Endothelial cell of umbilical vein (primary cell): Measurements from ENCODE around the gene TDP1. TPM values are rescaled to one million over a fixed set of nuclear protein-coding genes. Genes with fewer than 3 reads are reported as not detected.

Source experiments
- BruUV-seq: library from RNA; stranded (reverse); fragments of 400-500 nt; replicated peaks from 2 replicates; lab custom pipeline; 2021; lab: Mats Ljungman, UMichigan
- CTCF ChIA-PET: fragments of 300-600, 350-600 bp; sonication (Branson Sonifier 250); formaldehyde crosslinking; loops from one replicate; lab custom pipeline; 2021; ENCODE audit warnings: antibody characterized with exemption, inconsistent platforms; lab: Charles Lee
- POLR2A ChIA-PET: fragments of 300-600, 350-600 bp; sonication (Branson Sonifier 250); formaldehyde crosslinking; loops from one replicate; lab custom pipeline; 2021; ENCODE audit warnings: antibody characterized with exemption, inconsistent platforms; lab: Charles Lee
- DNase-seq: peaks from one replicate; pipeline ENCODE4 v3.0.0-alpha.2; 2011; ENCODE audit warnings: low read depth, low spot score
- FAIRE-seq: peaks from 2 replicates; lab custom pipeline; 2011; peaks lifted over from hg19 to GRCh38; lab: Jason Lieb, UNC
- H2AFZ ChIP-seq: 2 replicates; pipeline ENCODE4 v1.6.0; 2012; ENCODE audit warnings: low read depth, low read length, control low read depth, inconsistent platforms
- H3K27ac ChIP-seq: 2 replicates; pipeline ENCODE4 v1.5.1; 2011; ENCODE audit warnings: low read depth, mild to moderate bottlenecking, control low read depth, low read length, moderate library complexity; ENCODE audit not compliant: insufficient read depth
- H3K27me3 ChIP-seq, 2 experiments: 2 replicates each; pipeline versions ENCODE4 v1.6.0 to v1.6.1; 2011; ENCODE audit warnings: low read length in 2 of 2, mixed read lengths in 1 of 2; ENCODE audit not compliant: control insufficient read depth in 2 of 2, insufficient read depth in 2 of 2
- H3K36me3 ChIP-seq, 2 experiments: 2 replicates in 1 of 2; 3 replicates in 1 of 2; pipeline ENCODE4 v1.5.1; 2011; ENCODE audit warnings: low read length in 2 of 2, mild to moderate bottlenecking in 1 of 2, moderate library complexity in 1 of 2; ENCODE audit not compliant: control insufficient read depth in 2 of 2, insufficient read depth in 2 of 2; ENCODE audit errors: extremely low read depth in 1 of 2
- H3K4me1 ChIP-seq: 3 replicates; pipeline ENCODE4 v1.5.1; 2011; ENCODE audit warnings: mild to moderate bottlenecking, low read length; ENCODE audit not compliant: control insufficient read depth, insufficient read depth; ENCODE audit errors: extremely low read depth
- H3K4me2 ChIP-seq: 2 replicates; pipeline ENCODE4 v1.6.1; 2011; ENCODE audit warnings: low read length, control low read depth, mixed read lengths; ENCODE audit not compliant: insufficient read depth
- H3K4me3 ChIP-seq, 3 experiments: fragments of 200-600 bp in 1 of 3; sonication (generic), shearing (Covaris generic) in 1 of 3; replicated peaks in 1 of 3; 2 replicates each; pipeline ENCODE4 v1.5.1; 2011 to 2016; ENCODE audit warnings: control low read depth in 3 of 3, low read length in 3 of 3, mild to moderate bottlenecking in 2 of 3, inconsistent platforms in 1 of 3, low read depth in 1 of 3, moderate library complexity in 1 of 3; ENCODE audit not compliant: insufficient read depth in 1 of 3
- H3K79me2 ChIP-seq: 2 replicates; pipeline ENCODE4 v1.6.0; 2012; ENCODE audit warnings: low read length, inconsistent platforms; ENCODE audit not compliant: control insufficient read depth, insufficient read depth
- H3K9ac ChIP-seq: replicated peaks from 2 replicates; pipeline ENCODE3; 2011; ENCODE audit warnings: low read length, control low read depth; ENCODE audit not compliant: insufficient read depth; ENCODE audit errors: extremely low read depth
- H3K9me1 ChIP-seq: replicated peaks from 3 replicates; pipeline ENCODE4 v1.6.0; 2011; ENCODE audit warnings: mild to moderate bottlenecking, low read length; ENCODE audit not compliant: control insufficient read depth, insufficient read depth; ENCODE audit errors: extremely low read depth
- H3K9me3 ChIP-seq: replicated peaks from 2 replicates; pipeline ENCODE4 v1.5.1; 2012; ENCODE audit warnings: low read length, inconsistent platforms; ENCODE audit not compliant: control insufficient read depth, insufficient read depth
- H4K20me1 ChIP-seq: replicated peaks from 2 replicates; pipeline ENCODE3; 2011; ENCODE audit warnings: mild to moderate bottlenecking, low read length; ENCODE audit not compliant: control insufficient read depth, insufficient read depth; ENCODE audit errors: extremely low read depth
- EZH2 ChIP-seq: IDR thresholded peaks from 2 replicates; pipeline ENCODE4 v1.6.1; 2012; ENCODE audit warnings: borderline replicate concordance, low read depth, mild to moderate bottlenecking, moderate library complexity, low read length, inconsistent platforms; ENCODE audit not compliant: severe bottlenecking
- FOS ChIP-seq: IDR thresholded peaks from 2 replicates; pipeline ENCODE4 v1.6.1; 2011; ENCODE audit warnings: mild to moderate bottlenecking, low read length, moderate library complexity, borderline replicate concordance; ENCODE audit not compliant: insufficient read depth
- GATA2 ChIP-seq: IDR thresholded peaks from 2 replicates; pipeline ENCODE4 v1.7.0; 2011; ENCODE audit warnings: low read depth, mild to moderate bottlenecking, moderate library complexity, mixed read lengths, low read length; ENCODE audit not compliant: insufficient read length, insufficient read depth
- JUN ChIP-seq: IDR thresholded peaks from 2 replicates; pipeline ENCODE4 v1.6.1; 2011; ENCODE audit warnings: borderline replicate concordance, low read depth; ENCODE audit not compliant: insufficient read length, insufficient read depth
- MYC ChIP-seq: IDR thresholded peaks from one replicate; pipeline ENCODE4 v1.6.1; 2011; ENCODE audit warnings: mild to moderate bottlenecking, low read depth, low read length
- POLR2A ChIP-seq: IDR thresholded peaks from 2 replicates; pipeline ENCODE4 v1.6.1; 2012; ENCODE audit warnings: low read depth, mild to moderate bottlenecking, control low read depth, low read length
- POLR2AphosphoS5 ChIP-seq: IDR thresholded peaks from 2 replicates; pipeline ENCODE4 v1.6.1; 2012; ENCODE audit warnings: low read depth, mild to moderate bottlenecking, control low read depth, low read length, moderate library complexity; ENCODE audit not compliant: insufficient read depth
- dilution Hi-C: fragments of 300-500 bp; cut with MboI; formaldehyde crosslinking; loops from one replicate; pipeline ENCODE4 v1.15.0; 2019; ENCODE audit warnings: low sequenced_read_pairs; ENCODE audit not compliant: extremely low pct_ligation_motif_present
- intact Hi-C: fragments of 100-400 bp; cut with micrococcal nuclease; formaldehyde crosslinking; loops from one replicate; pipeline ENCODE4 v1.10.0; 2022
- polyA plus RNA-seq, 4 experiments: library from polyadenylated mRNA; depleted of rRNA in 3 of 4; stranded (reverse) in 3 of 4; unstranded in 1 of 4; fragments of >200 nt; gene quantifications; 2 replicates each; pipeline versions ENCODE4 v1.2.1 to v1.2.3, GENCODE V29; 2011 to 2012; ENCODE audit warnings: missing spikeins in 1 of 4
- total RNA-seq: library from RNA; stranded (reverse); gene quantifications from 2 replicates; pipeline ENCODE4 v1.2.3, GENCODE V29; 2021
- TF ChIP-seq, protein P1 (sequence below), 2 donors: IDR thresholded peaks; 1 replicate in 1 of 2; 2 replicates in 1 of 2; pipeline ENCODE4 v1.5.1; 2011; ENCODE audit warnings: low read length in 2 of 2, mild to moderate bottlenecking in 2 of 2, moderate library complexity in 2 of 2, control low read depth in 1 of 2, inconsistent platforms in 1 of 2, low read depth in 1 of 2; ENCODE audit not compliant: insufficient read depth in 1 of 2; ENCODE audit errors: extremely low read depth in 1 of 2
- TF ChIP-seq, protein P2 (sequence below): IDR thresholded peaks from 2 replicates; pipeline ENCODE4 v1.6.1; 2011; ENCODE audit not compliant: insufficient read depth, insufficient read length

The TDP1 gene
- total and polyA plus RNA-seq, 2 donors (not counting 3 experiments of a cell fraction or from before 2014, with no cell fraction given): 14.1 to 30.5 TPM

DNA sequence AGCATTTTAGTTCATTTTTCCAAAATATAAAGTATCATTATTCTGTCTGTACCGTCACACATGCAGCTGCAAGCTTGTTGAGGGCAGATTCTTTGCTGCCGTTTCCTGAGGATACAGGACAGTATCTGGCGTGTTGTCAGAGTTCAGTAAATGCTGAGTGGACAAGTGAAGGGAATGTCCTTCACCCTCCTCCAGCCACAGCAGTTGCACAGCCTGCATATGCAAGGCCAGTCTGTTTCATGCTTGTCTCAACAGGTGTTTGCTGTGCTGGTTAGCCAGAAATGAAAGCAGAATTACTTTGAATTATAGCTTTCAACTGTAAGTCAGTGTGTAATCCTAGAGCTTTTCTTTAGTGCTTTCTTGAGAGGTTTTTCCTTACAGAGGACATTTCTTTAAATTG, 36.5 kb downstream of the TDP1 start:
- no peaks in the 10 kb centered on the region for H3K9me3 ChIP-seq
- ChIA-PET CTCF (interaction anchor here (1.0 to 2.2 kb wide), 4 partner anchors 11 to 243 kb away, joined by 3 to 10 read pairs (median 5); no protein-coding TSS in a partner anchor), POLR2A (no interaction called here)
- dilution Hi-C loops: no loop called here
- TF ChIP-seq POLR2AphosphoS5 (no peak), FOS (no peak), EZH2 (no peak), MYC (no peak), POLR2A (no peak), JUN (no peak), GATA2 (no peak)
- TF ChIP-seq, protein P1, sequence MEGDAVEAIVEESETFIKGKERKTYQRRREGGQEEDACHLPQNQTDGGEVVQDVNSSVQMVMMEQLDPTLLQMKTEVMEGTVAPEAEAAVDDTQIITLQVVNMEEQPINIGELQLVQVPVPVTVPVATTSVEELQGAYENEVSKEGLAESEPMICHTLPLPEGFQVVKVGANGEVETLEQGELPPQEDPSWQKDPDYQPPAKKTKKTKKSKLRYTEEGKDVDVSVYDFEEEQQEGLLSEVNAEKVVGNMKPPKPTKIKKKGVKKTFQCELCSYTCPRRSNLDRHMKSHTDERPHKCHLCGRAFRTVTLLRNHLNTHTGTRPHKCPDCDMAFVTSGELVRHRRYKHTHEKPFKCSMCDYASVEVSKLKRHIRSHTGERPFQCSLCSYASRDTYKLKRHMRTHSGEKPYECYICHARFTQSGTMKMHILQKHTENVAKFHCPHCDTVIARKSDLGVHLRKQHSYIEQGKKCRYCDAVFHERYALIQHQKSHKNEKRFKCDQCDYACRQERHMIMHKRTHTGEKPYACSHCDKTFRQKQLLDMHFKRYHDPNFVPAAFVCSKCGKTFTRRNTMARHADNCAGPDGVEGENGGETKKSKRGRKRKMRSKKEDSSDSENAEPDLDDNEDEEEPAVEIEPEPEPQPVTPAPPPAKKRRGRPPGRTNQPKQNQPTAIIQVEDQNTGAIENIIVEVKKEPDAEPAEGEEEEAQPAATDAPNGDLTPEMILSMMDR (IDR thresholded peaks at IDR 0.05; ENCODE audit: extremely low read depth in 1 of 2, insufficient read depth in 1 of 2, low read depth in 1 of 2, low read length in 2 of 2): no peak
- TF ChIP-seq, protein P2, sequence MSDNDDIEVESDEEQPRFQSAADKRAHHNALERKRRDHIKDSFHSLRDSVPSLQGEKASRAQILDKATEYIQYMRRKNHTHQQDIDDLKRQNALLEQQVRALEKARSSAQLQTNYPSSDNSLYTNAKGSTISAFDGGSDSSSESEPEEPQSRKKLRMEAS: no peak
- H3K36me3 ChIP-seq: peaks cover 5 to 14% of the 10 kb centered on the region in 2 experiments
- H3K9ac ChIP-seq: no peak overlapping the region
- no TSS peak for BruUV-seq
- H2AFZ ChIP-seq: no peak overlapping the region
- H3K27me3 ChIP-seq: no peaks in the 10 kb centered on the region
- DNase-seq (no peak), FAIRE-seq (no peak)
- H4K20me1 ChIP-seq: no peaks in the 10 kb centered on the region
- H3K4me2 ChIP-seq: no peak overlapping the region
- intact Hi-C loops: no loop called here
- H3K79me2 ChIP-seq: no peaks in the 10 kb centered on the region
- H3K27ac ChIP-seq: no peak overlapping the region
- H3K9me1 ChIP-seq: no peaks in the 10 kb centered on the region
- H3K4me3 ChIP-seq: no peak overlapping the region
- no peaks in the 10 kb centered on the region for H3K4me1 ChIP-seq
